ENCODE results near the gene RBM19.

The RBM19 gene

DNA sequence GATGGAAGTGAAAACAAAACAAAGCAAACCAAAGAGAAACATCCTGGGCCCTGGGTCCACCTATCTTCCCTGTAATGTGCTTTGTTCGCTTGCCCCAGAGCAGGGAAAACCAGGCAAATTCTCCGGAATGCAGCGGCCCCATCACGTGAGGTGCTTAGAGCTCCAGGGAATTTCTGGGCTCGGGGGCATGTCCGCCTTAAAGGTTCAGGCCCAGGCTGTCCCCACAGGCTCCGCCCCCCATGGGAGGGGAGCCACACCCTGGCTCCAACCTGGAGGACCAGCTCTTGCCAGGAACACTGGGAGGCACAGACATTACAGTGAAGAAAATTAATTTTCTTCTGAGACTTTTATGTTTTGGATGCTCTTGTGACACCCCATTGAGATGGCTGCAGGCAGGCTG, 69.9 kb downstream of the RBM19 start:
- no peaks in the 10 kb centered on the region for H3K9me3 ChIP-seq (ENCODE audit: low read length)
- no peak overlapping the region for H2AFZ ChIP-seq (ENCODE audit: low read depth, low read length)
- H3K27me3 ChIP-seq (ENCODE audit: insufficient read depth, low read length), result no peaks in the 10 kb centered on the region
- no peak overlapping the region for H3K4me3 ChIP-seq (ENCODE audit: low read length)
- H3K4me1 ChIP-seq (ENCODE audit: insufficient read depth, low read length), result peaks cover 22% of the 10 kb centered on the region
- H3K36me3 ChIP-seq (ENCODE audit: insufficient read depth, low read length), result no peaks in the 10 kb centered on the region

DNA sequence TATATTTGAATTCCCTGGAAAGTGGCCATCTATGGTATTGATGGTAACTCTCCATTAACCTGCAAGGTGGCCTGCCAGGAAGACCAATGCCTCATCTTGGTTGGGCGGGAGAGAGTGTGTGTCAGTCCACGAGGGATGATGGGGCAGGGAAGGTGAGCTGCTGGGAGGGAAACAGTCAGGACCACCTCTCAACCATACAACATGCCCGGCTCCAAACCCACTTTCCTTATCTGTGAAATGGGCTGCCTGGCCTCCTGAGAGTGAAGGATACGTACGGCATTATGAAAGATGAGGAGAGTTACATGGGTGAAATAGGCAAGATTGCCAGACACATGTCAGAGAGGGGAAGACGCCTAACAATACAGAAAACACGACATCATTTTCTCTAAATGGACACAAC, 70.9 kb downstream of the RBM19 start:
- H3K4me1 ChIP-seq (ENCODE audit: insufficient read depth, low read length), result peaks cover 17% of the 10 kb centered on the region
- no peaks in the 10 kb centered on the region for H3K36me3 ChIP-seq (ENCODE audit: insufficient read depth, low read length)
- H3K9me3 ChIP-seq (ENCODE audit: low read length), result no peaks in the 10 kb centered on the region
- H3K27me3 ChIP-seq (ENCODE audit: insufficient read depth, low read length), result no peaks in the 10 kb centered on the region
- H3K4me3 ChIP-seq (ENCODE audit: low read length), result no peak overlapping the region
- no peak overlapping the region for H2AFZ ChIP-seq (ENCODE audit: low read depth, low read length)

DNA sequence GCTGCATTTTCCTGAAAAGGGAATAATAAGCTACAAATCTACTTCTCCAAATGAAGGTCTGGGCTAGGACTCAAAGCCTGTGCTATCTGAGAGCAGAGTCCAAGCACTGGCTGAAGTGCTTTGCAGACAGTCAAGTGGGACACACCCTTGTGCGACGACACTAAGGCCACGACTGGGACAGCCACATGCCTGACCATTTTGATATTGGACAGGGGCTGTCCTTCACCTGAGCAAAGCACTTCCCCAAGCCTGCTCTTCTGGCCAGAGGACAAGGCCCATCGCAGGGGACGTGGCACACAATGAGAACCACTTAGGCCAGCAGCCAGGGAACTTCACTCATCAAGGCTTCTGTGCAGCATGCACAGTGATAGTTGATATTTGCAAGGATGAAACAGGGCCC, 71.4 kb downstream of the RBM19 start:
- Histone ChIP-seq H3K27me3 (ENCODE audit: insufficient read depth, low read length) (no peaks in the 10 kb centered on the region), H2AFZ (ENCODE audit: low read depth, low read length) (no peak overlapping the region), H3K9me3 (ENCODE audit: low read length) (no peaks in the 10 kb centered on the region), H3K36me3 (ENCODE audit: insufficient read depth, low read length) (no peaks in the 10 kb centered on the region), H3K4me1 (ENCODE audit: insufficient read depth, low read length) (peaks cover 17% of the 10 kb centered on the region), H3K4me3 (ENCODE audit: low read length) (no peak overlapping the region)

DNA sequence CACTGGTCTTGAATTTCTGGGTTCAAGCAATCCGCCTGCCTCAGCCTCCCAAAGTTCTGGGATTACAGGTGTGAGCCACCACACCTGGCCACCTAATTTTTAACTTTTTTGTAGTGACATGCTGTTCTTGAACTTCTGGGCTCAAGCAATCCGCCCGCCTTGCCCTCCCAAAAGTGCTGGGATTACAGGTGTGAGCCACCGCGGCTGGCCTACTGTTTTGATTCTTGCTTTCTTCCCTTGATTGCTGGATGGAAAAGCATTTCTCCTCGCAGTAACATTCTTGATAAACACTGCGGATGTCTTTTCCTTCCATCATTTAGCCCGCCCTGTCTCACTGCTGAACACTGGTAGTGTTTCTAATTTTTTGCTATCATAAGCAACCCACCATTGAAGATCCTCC, 72.9 kb downstream of the RBM19 start:
- Histone ChIP-seq H3K36me3 (ENCODE audit: insufficient read depth, low read length) (no peaks in the 10 kb centered on the region), H3K9me3 (ENCODE audit: low read length) (no peaks in the 10 kb centered on the region), H3K4me1 (ENCODE audit: insufficient read depth, low read length) (peaks cover 12% of the 10 kb centered on the region), H3K4me3 (ENCODE audit: low read length) (no peak overlapping the region), H3K27me3 (ENCODE audit: insufficient read depth, low read length) (no peaks in the 10 kb centered on the region), H2AFZ (ENCODE audit: low read depth, low read length) (no peak overlapping the region)

DNA sequence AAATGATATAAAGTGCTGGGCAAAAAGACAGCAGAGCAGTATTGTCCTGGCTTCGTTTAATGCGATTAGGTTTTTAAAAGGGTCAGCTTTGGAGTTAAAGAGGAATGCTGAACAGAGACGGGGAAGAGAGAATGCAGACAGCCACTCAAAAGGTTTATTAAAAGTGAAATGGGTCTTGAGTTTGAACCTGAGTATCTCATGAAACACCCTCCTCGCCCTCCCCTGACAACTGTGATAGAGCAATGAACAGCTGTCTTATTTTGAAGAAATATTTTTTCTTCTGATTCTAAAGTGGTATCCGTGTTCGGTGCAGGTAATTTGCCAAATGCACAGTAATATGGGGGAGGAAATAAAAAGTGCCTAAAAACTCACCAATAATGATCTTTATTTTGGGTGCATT, 73.6 kb downstream of the RBM19 start:
- no peaks in the 10 kb centered on the region for H3K27me3 ChIP-seq (ENCODE audit: insufficient read depth, low read length)
- no peak overlapping the region for H2AFZ ChIP-seq (ENCODE audit: low read depth, low read length)
- H3K4me1 ChIP-seq (ENCODE audit: insufficient read depth, low read length), result peaks cover 12% of the 10 kb centered on the region
- no peak overlapping the region for H3K4me3 ChIP-seq (ENCODE audit: low read length)
- no peaks in the 10 kb centered on the region for H3K36me3 ChIP-seq (ENCODE audit: insufficient read depth, low read length)
- H3K9me3 ChIP-seq (ENCODE audit: low read length), result no peaks in the 10 kb centered on the region

DNA sequence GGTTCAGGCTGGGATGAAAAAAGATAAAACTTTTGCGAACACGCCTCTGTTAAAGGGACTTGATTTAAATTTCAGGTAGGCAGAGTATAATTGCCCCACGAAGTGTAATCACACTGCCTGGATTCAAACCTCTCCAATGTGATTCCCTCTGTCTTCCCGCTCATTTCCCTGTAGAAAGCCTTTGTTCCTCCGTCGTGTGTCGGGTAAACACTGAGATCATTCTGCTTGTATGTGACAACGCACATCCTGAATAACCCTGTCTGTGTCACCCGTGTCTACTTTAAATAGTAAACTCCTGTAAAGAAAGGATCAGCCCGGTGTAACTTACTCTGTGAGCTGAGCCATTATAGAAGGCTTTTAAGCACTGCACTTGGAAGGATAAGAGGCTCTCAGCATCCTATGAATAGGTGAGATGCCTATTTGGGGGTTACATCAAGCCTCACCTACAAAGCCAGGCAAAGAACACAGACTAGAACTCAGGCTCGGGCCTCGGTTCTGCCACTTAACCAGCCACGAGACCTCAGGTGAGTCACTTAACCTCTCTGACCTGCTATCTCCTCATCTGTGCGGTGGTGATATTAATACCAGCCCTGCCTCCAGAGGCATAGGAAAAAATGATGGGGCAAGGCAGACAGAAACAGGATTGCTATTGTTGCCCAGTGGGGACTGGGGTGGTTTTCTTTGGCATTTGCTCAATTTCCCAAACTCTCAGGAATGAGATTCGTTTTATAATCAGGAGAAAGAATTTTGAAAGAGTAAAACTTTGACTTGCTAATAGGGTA, 74.2 kb downstream of the RBM19 start:
- H3K27me3 ChIP-seq (ENCODE audit: insufficient read depth, low read length), result no peaks in the 10 kb centered on the region
- H3K9me3 ChIP-seq (ENCODE audit: low read length), result no peaks in the 10 kb centered on the region
- H3K4me1 ChIP-seq (ENCODE audit: insufficient read depth, low read length), result peaks cover 12% of the 10 kb centered on the region
- no peak overlapping the region for H2AFZ ChIP-seq (ENCODE audit: low read depth, low read length)
- H3K4me3 ChIP-seq (ENCODE audit: low read length), result no peak overlapping the region
- H3K36me3 ChIP-seq (ENCODE audit: insufficient read depth, low read length), result no peaks in the 10 kb centered on the region

DNA sequence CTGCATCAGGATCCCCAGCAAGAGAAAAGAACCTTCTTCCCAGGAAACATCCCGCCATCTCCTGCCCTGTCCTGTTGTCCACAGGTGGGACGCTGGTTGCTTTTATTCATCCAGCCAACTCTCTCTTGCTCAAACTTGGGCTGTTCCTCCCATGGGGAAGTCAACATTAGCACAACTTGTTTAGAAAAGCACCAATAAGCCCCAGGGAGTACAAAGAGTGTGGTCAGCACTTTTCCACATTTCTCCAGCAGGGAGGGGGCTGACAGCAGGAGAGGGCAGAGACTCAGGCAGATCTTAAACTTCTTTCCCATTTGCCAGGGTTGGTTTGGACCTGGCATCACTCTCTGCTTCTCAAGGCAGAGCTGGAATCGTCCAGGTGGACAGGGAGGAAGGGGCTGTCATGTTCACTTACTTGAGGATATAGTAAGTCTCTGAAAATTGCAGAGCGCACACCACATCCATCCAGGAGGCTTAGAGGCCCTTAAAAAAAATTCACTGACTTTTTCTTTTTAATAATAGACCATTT, 74.9 kb downstream of the RBM19 start:
- H3K4me1 ChIP-seq (ENCODE audit: insufficient read depth, low read length), result peaks cover 12% of the 10 kb centered on the region
- no peak overlapping the region for H2AFZ ChIP-seq (ENCODE audit: low read depth, low read length)
- no peaks in the 10 kb centered on the region for H3K36me3 ChIP-seq (ENCODE audit: insufficient read depth, low read length)
- H3K27me3 ChIP-seq (ENCODE audit: insufficient read depth, low read length), result no peaks in the 10 kb centered on the region
- no peak overlapping the region for H3K4me3 ChIP-seq (ENCODE audit: low read length)
- no peaks in the 10 kb centered on the region for H3K9me3 ChIP-seq (ENCODE audit: low read length)

DNA sequence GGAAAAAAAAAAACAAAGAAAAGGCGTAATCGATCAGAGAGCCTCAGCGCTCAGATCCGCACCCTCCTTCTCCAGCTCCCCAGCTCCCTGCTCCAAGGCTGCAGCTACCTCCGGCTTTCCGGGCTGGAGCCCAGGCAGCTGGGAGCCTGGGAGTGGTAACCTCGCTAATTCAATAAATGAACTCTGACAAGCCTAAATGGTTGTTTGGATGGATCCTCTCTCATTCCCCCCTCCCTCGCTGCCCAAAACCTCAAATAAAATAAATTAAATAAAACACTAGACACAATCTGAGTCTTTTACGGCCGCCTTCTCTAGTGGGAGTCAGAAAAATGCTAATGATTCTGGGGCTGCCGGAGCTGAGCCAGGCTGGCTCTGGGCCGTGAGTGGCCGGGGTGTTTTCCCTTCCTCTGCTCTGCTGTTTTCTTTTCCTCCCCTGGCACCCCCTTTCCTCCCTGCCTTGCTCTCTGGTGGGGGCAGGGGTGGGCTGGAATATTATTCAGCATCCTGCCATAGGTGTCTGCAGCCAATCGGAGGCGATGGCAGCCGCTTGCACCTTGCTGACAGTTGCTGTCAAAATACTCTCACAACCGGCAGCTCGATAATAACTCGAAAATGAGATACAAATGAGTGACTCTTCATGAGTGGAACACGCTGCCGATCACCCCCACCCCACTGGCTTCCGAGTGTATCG, 76.1 kb downstream of the RBM19 start:
- Histone ChIP-seq H3K36me3 (ENCODE audit: insufficient read depth, low read length) (no peaks in the 10 kb centered on the region), H2AFZ (ENCODE audit: low read depth, low read length) (no peak overlapping the region), H3K4me3 (ENCODE audit: low read length) (no peak overlapping the region), H3K9me3 (ENCODE audit: low read length) (no peaks in the 10 kb centered on the region), H3K27me3 (ENCODE audit: insufficient read depth, low read length) (no peaks in the 10 kb centered on the region), H3K4me1 (ENCODE audit: insufficient read depth, low read length) (peaks cover 12% of the 10 kb centered on the region)

DNA sequence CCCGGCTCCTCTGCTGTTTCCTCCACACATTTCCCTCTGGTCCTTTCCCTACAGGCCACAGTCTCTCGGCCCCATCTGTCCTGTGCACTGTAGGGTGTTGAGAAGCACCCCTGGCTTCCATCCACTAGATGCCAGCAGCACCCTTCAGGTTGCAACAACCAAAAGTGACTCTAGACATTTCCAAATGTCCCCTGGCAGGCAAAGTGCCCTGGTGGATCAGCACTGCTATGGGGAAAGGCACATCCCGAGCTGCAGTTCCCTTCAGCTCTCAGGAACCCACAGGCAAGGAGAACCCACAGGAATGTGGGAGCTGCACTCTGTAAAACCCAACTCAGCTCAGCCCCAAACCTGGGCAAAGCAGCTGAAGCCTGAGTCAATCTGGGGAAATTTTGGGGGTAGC, 77.0 kb downstream of the RBM19 start:
- no peaks in the 10 kb centered on the region for H3K36me3 ChIP-seq (ENCODE audit: insufficient read depth, low read length)
- no peak overlapping the region for H3K4me3 ChIP-seq (ENCODE audit: low read length)
- H3K4me1 ChIP-seq (ENCODE audit: insufficient read depth, low read length), result peaks cover 12% of the 10 kb centered on the region
- no peaks in the 10 kb centered on the region for H3K9me3 ChIP-seq (ENCODE audit: low read length)
- H2AFZ ChIP-seq (ENCODE audit: low read depth, low read length), result no peak overlapping the region
- no peaks in the 10 kb centered on the region for H3K27me3 ChIP-seq (ENCODE audit: insufficient read depth, low read length)

DNA sequence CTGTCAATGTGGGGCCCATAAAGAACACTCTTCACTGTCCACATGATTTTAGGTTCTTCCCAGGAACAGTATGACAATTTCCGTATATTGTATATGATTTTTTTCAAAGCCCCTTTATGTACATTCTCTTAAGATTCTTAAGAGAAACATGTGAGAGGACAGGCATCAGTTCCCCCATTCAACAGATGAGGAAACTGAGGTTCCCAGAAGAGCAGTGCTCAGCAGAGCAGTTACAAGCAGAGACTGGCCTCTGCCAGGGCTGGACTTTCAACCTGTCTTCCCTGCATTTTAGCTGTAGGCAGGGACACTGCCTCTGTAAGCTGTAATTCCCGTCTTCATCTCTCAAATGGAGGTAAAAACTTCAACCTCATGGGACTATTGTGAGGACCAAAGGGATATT, 77.7 kb downstream of the RBM19 start:
- Histone ChIP-seq H3K36me3 (ENCODE audit: insufficient read depth, low read length) (no peaks in the 10 kb centered on the region), H3K4me1 (ENCODE audit: insufficient read depth, low read length) (peaks cover 12% of the 10 kb centered on the region), H2AFZ (ENCODE audit: low read depth, low read length) (no peak overlapping the region), H3K27me3 (ENCODE audit: insufficient read depth, low read length) (no peaks in the 10 kb centered on the region), H3K9me3 (ENCODE audit: low read length) (no peaks in the 10 kb centered on the region), H3K4me3 (ENCODE audit: low read length) (no peak overlapping the region)

DNA sequence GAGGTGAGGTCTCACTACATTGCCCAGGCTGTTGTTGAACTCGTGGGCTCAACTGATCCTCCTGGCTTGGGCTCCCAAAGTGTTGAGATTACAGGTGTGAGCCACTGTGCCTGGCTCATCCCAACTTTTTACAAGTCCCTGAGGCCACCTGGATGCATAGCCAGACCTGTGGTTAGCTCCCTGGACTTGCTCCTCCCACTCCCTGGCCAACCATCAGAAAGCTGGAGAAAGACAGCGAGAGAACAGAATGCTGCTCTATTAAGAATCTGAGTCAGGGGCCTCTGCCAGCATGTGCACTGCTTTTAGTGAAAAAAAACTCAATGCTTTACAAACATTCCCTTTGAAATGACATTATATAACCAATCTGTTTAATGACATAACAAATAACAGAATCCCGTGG, 78.2 kb downstream of the RBM19 start:
- H3K36me3 ChIP-seq (ENCODE audit: insufficient read depth, low read length), result no peaks in the 10 kb centered on the region
- no peak overlapping the region for H3K4me3 ChIP-seq (ENCODE audit: low read length)
- H2AFZ ChIP-seq (ENCODE audit: low read depth, low read length), result no peak overlapping the region
- H3K9me3 ChIP-seq (ENCODE audit: low read length), result no peaks in the 10 kb centered on the region
- H3K27me3 ChIP-seq (ENCODE audit: insufficient read depth, low read length), result no peaks in the 10 kb centered on the region
- peaks cover 12% of the 10 kb centered on the region for H3K4me1 ChIP-seq (ENCODE audit: insufficient read depth, low read length)

DNA sequence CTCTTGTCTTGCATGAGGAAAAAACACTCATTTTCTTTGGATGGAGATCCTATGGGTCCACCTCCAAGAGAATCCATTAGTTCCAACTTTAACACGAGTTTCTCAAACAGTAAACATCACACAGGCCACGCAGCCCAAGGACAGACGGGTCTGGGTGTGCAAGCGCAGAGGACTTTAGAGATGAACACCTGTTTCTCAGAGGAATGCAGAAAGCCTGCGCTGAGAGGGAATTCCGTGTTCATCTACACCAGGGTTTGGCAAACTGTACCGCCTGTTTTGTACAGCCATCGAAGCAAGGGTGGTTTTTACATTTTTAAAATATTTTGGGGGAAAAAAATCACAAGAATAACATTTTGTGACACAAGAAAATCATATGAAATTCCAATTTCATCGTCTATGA, 79.4 kb downstream of the RBM19 start:
- Histone ChIP-seq H3K9me3 (ENCODE audit: low read length) (no peaks in the 10 kb centered on the region), H3K27me3 (ENCODE audit: insufficient read depth, low read length) (no peaks in the 10 kb centered on the region), H2AFZ (ENCODE audit: low read depth, low read length) (no peak overlapping the region), H3K4me1 (ENCODE audit: insufficient read depth, low read length) (peaks cover 8% of the 10 kb centered on the region), H3K36me3 (ENCODE audit: insufficient read depth, low read length) (no peaks in the 10 kb centered on the region), H3K4me3 (ENCODE audit: low read length) (no peak overlapping the region)

DNA sequence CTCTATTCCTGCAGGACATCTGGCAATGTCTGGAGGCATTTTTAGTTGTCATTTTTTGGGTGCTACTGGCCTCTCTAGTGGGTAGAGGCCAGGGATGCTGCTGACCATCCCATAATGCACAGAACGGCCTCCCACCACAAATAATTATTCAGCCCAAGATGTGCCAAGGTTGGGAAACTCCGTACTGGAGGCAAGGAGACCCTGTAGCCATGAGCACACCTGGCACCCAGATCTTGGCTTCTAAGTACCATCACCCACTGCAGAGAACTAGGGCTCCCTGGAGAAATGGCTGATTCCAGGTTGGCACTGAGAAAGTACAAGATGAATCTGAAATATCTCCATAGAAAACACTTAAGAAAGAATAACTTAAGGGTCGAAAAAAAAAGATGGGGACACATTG, 81.7 kb downstream of the RBM19 start:
- Histone ChIP-seq H3K4me1 (ENCODE audit: insufficient read depth, low read length) (no peaks in the 10 kb centered on the region), H3K27me3 (ENCODE audit: insufficient read depth, low read length) (no peaks in the 10 kb centered on the region), H3K36me3 (ENCODE audit: insufficient read depth, low read length) (no peaks in the 10 kb centered on the region), H3K4me3 (ENCODE audit: low read length) (no peak overlapping the region), H2AFZ (ENCODE audit: low read depth, low read length) (no peak overlapping the region), H3K9me3 (ENCODE audit: low read length) (no peaks in the 10 kb centered on the region)
